Endodermal cell (in vitro differentiated cells): Measurements from ENCODE around the gene PRG2. TPM values are rescaled to one million over a fixed set of nuclear protein-coding genes. Genes with fewer than 3 reads are reported as not detected.

Experiments used
- DNase-seq: peaks from one replicate; pipeline ENCODE4 v3.0.0-alpha.2; 2017
- H3K27ac ChIP-seq: 2 replicates; pipeline ENCODE4 v1.5.1; 2013; ENCODE audit warnings: mild to moderate bottlenecking, low read depth, low read length, moderate library complexity
- H3K27me3 ChIP-seq: 2 replicates; pipeline ENCODE4 v1.6.1; 2013; ENCODE audit warnings: mild to moderate bottlenecking, low read length, moderate library complexity; ENCODE audit not compliant: insufficient read depth, control insufficient read depth, poor library complexity, severe bottlenecking
- H3K36me3 ChIP-seq: 2 replicates; pipeline ENCODE4 v1.7.0; 2013; ENCODE audit warnings: mild to moderate bottlenecking, low read length, moderate library complexity; ENCODE audit not compliant: control insufficient read depth, insufficient read depth
- H3K4me1 ChIP-seq: one replicate; pipeline ENCODE4 v1.7.0; 2013; ENCODE audit warnings: low read length; ENCODE audit not compliant: control insufficient read depth, insufficient read depth
- H3K4me3 ChIP-seq: 2 replicates; pipeline ENCODE4 v1.5.1; 2013; ENCODE audit warnings: mild to moderate bottlenecking, low read length, moderate library complexity
- H3K9ac ChIP-seq: 2 replicates; pipeline ENCODE4 v1.6.1; 2013; ENCODE audit warnings: mild to moderate bottlenecking, low read length, moderate library complexity; ENCODE audit not compliant: poor library complexity, severe bottlenecking; ENCODE audit errors: extremely low read depth
- H3K9me3 ChIP-seq: 2 replicates; pipeline ENCODE4 v1.6.1; 2013; ENCODE audit warnings: mild to moderate bottlenecking, low read length, moderate library complexity; ENCODE audit not compliant: control insufficient read depth
- H3K27ac Mint-ChIP-seq: 2 replicates; pipeline ENCODE4 v1.8.0; 2020; ENCODE audit warnings: mixed read lengths
- H3K27me3 Mint-ChIP-seq: 2 replicates; pipeline ENCODE4 v1.8.0; 2021; ENCODE audit warnings: mild to moderate bottlenecking, mixed read lengths; ENCODE audit not compliant: insufficient read depth
- H3K36me3 Mint-ChIP-seq: 2 replicates; pipeline ENCODE4 v1.8.0; 2020; ENCODE audit warnings: low read depth, mixed read lengths
- H3K4me1 Mint-ChIP-seq: 2 replicates; pipeline ENCODE4 v1.8.0; 2020; ENCODE audit warnings: mixed read lengths
- H3K4me3 Mint-ChIP-seq: 2 replicates; pipeline ENCODE4 v1.8.0; 2020; ENCODE audit warnings: mild to moderate bottlenecking, moderate library complexity, mixed read lengths
- H3K9me3 Mint-ChIP-seq: 2 replicates; pipeline ENCODE4 v1.8.0; 2020; ENCODE audit warnings: mild to moderate bottlenecking, mixed read lengths
- WGBS, 2 experiments: methylation state at CpG; one replicate each; pipeline versions ENCODE4 v1.1.5 to v1.1.7; 2013; ENCODE audit warnings: missing lambda C conversion rate in 2 of 2, mixed read lengths in 1 of 2; ENCODE audit not compliant: insufficient coverage in 1 of 2, insufficient read length in 1 of 2; 5-methylcytosine and 5-hydroxymethylcytosine counted together
- total RNA-seq, 2 donors: library from RNA; stranded (reverse); fragmentation: NEBNext Ultra II Directional in 1 of 2; extraction: Animal tissue kit (Norgen Biotek cat#: 25700) in 1 of 2; gene quantifications; 2 replicates in 1 of 2; 3 replicates in 1 of 2; pipeline ENCODE4 v1.2.1, GENCODE V29; 2021
- TF ChIP-seq, protein P1 (sequence below): fragments of 200-600 bp; sonication (generic); conservative IDR thresholded peaks from 2 replicates; pipeline ENCODE4 v1.5.0; 2021; ENCODE audit warnings: antibody characterized with exemption, mild to moderate bottlenecking

Gene PRG2
- total RNA-seq, 2 donors from 2014 or later: 0.42 TPM; not detected in 1

- WGBS, 2 experiments: 93 to 95% methylated on average over 11 to 14 of the region's 14 CpGs
- H3K27ac Mint-ChIP-seq: no peak overlapping the region
- H3K4me3 Mint-ChIP-seq: no peak overlapping the region
- Histone ChIP-seq H3K36me3 (no peaks in the 10 kb centered on the region), H3K9ac (no peak overlapping the region), H3K27ac (no peak overlapping the region), H3K27me3 (peaks cover 25% of the 10 kb centered on the region), H3K9me3 (no peaks in the 10 kb centered on the region), H3K4me1 (no peaks in the 10 kb centered on the region), H3K4me3 (no peak overlapping the region)
- H3K36me3 Mint-ChIP-seq: no peaks in the 10 kb centered on the region
- peaks cover 3% of the 10 kb centered on the region for H3K9me3 Mint-ChIP-seq
- TF ChIP-seq, protein P1, sequence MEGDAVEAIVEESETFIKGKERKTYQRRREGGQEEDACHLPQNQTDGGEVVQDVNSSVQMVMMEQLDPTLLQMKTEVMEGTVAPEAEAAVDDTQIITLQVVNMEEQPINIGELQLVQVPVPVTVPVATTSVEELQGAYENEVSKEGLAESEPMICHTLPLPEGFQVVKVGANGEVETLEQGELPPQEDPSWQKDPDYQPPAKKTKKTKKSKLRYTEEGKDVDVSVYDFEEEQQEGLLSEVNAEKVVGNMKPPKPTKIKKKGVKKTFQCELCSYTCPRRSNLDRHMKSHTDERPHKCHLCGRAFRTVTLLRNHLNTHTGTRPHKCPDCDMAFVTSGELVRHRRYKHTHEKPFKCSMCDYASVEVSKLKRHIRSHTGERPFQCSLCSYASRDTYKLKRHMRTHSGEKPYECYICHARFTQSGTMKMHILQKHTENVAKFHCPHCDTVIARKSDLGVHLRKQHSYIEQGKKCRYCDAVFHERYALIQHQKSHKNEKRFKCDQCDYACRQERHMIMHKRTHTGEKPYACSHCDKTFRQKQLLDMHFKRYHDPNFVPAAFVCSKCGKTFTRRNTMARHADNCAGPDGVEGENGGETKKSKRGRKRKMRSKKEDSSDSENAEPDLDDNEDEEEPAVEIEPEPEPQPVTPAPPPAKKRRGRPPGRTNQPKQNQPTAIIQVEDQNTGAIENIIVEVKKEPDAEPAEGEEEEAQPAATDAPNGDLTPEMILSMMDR: no peak
- H3K4me1 Mint-ChIP-seq: peaks cover 9% of the 10 kb centered on the region
- peaks cover 34% of the 10 kb centered on the region for H3K27me3 Mint-ChIP-seq
- DNase-seq: no peak
Observed at GRCh38 chr11:57348636-57349313, 41.7 kb downstream of the PRG2 start.

- no peak for DNase-seq
- Histone ChIP-seq H3K4me1 (no peaks in the 10 kb centered on the region), H3K4me3 (no peak overlapping the region), H3K27me3 (peaks cover 25% of the 10 kb centered on the region), H3K36me3 (no peaks in the 10 kb centered on the region), H3K9me3 (no peaks in the 10 kb centered on the region), H3K9ac (no peak overlapping the region), H3K27ac (no peak overlapping the region)
- Mint-ChIP-seq H3K9me3 (peaks cover 3% of the 10 kb centered on the region), H3K27ac (no peak overlapping the region), H3K27me3 (peaks cover 34% of the 10 kb centered on the region), H3K36me3 (no peaks in the 10 kb centered on the region), H3K4me1 (peaks cover 2% of the 10 kb centered on the region), H3K4me3 (no peak overlapping the region)
- TF ChIP-seq, protein P1: no peak
- 85 to 100% methylated on average over 1 to 7 of the region's 7 CpGs for WGBS, 2 experiments
Observed at GRCh38 chr11:57348052-57348451, 42.4 kb downstream of the PRG2 start.

- no peak overlapping the region for H3K9ac ChIP-seq
- H3K27ac Mint-ChIP-seq: no peak overlapping the region
- peaks cover 32% of the 10 kb centered on the region for H3K27me3 Mint-ChIP-seq
- H3K4me3 Mint-ChIP-seq: no peak overlapping the region
- no peaks in the 10 kb centered on the region for H3K36me3 ChIP-seq
- TF ChIP-seq, protein P1: no peak
- no peaks in the 10 kb centered on the region for H3K4me1 ChIP-seq
- no peaks in the 10 kb centered on the region for H3K9me3 ChIP-seq
- H3K9me3 Mint-ChIP-seq: peaks cover 3% of the 10 kb centered on the region
- 92 to 96% methylated on average over 2 to 9 of the region's 9 CpGs for WGBS, 2 experiments
- H3K36me3 Mint-ChIP-seq: no peaks in the 10 kb centered on the region
- peaks cover 25% of the 10 kb centered on the region for H3K27me3 ChIP-seq
- no peak overlapping the region for H3K27ac ChIP-seq
- peaks cover 2% of the 10 kb centered on the region for H3K4me1 Mint-ChIP-seq
- no peak overlapping the region for H3K4me3 ChIP-seq
- DNase-seq: no peak
Observed at GRCh38 chr11:57347336-57347735, 43.1 kb downstream of the PRG2 start.
